HG03045 (cell line): ENCODE measurements around the gene EMD.
A peak's percentile ranks its signal among the peaks of the same experiment; 100 is the strongest.
"Not testable (repeated sequence)": the region's sequence is repeated elsewhere in the genome, so short reads cannot be mapped to it uniquely, and the experiment has no call there.

Experiments
- ATAC-seq: cut with Tn5 transposase; IDR thresholded peaks from one replicate; pipeline ENCODE4 v1.9.1; 2021; ENCODE audit warnings: mild to moderate bottlenecking, moderate library complexity; ENCODE audit not compliant: unreplicated experiment

The EMD gene

DNA sequence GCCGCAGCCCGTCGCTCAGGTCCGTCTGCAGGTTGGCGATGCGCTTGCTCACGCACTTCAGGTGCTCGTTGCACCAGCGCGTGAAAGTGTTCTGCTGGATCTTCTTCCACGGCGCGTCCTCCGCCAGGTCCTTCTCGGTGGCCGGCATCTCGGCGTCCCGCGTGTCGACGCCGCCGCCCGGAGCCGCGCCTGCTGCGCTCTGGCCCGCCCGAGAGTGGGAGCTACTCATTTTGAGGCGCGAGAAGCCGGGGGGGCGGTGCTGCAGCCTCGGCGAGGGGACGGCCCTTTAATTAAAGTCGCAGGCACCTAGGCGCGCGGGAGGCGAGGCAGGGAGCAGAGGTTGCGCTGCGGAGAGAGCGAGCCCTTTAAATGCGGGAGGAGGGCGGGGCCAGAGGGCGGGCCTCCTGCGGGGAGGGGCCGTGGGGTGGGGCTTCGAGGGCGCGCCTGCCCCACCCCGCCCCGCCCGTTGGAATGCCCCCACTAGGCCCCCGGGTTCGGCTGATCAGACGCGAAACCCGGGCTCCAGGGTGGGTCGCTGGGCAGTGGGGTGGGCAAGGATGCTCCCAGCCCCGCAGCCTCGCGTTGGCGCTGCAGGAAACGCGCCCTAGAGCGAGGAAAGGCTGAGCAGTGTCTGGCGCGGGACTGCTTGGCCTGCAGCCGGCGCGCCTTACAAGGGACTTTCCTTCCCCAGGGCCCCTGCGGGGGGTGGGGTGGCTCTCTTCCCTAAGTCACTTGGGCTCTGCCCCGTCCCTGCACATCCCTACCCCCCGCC is 7.9 kb upstream of the EMD start:
- peak; percentile 54 for ATAC-seq

DNA sequence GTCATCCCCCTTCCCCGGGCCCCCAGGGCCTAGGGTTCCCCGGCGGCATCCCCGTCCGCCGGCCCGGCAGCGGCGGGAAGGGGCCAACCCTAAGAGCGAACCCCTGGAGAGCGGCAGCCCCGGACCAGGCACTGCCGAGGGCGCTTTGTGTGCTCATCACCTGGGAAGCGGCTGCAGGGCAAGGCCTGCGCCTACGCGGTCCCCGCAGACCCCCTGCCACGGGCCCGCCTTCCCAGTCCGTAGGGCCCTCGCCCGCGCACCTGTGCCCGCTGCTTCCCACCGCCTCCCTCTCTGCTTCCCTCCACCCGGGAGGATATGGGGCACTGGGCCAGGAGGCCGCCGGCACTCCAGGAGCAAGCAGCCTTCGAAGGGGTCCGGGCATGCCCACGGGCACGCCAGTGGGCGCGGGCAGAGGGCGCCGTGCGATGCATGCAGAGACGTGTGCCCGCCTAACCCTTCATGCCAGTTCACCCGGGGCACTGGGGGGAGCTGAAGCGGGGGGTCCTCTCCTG is 7.2 kb upstream of the EMD start:
- no peak for ATAC-seq

DNA sequence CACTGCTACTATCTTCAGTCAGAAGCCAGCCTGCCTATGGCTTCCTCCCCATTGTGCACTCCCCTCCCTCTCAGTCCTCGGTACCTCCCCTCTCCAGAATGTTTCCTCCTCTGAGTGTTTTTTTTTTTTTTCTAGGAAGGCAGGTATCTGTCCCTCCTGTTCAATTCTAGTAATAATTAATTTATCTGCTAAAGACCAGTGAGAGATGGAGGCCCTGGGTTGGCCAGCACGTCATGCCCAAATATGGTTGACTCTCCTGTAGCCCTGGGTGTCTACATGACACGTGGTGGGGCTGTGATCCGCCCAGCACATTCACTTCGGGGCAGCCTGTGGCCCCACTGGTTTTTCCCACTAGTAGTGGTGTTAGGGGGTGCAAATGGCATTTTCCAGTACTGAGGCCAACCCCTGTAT is 6.5 kb upstream of the EMD start:
- ATAC-seq, result no peak

DNA sequence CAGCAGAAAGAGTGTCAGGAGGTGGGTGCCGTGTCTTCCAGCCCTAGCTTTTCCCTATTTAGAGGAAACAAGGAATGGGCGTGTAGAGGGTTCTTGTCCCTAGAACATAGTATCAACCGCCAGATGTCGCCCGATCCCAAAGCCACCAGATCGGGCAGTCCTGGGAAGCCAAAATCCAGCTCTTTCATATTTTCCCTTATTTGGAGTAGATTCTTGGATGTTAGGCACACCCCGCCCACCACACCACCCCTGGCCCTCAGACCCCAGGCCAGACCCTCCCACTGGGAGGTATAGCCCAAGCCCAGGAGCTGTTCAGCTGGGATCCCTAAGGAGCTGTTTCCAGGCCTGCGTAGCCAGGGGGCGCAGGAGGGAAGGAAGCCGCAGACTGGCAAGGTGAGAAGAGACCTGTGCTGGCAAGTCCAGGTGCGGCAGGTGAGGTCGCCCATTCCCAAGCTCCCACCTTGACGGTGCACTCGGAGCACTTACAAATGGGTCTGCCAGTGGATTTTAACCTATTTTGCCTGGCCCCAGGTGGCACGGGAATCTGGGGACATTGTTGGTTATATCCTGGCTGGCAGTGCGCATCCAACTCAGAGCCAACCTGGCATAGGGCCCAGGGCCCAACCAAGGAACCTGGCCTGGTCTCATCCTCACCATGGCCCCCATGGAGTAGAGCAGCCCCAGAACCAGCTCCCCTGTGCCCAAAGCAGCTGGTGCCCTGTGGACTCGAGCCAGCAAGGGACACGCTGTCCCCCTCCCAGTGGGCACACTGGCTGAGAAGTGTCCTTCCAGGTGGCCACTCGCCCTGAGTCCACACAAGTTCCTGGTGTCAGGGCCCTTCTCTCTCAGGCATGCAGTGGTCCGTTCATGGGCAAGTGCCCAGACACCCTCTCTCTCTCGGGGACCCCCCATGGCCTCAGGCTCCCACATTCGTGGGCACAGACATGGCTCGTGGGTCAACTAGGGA is 5.5 kb upstream of the EMD start:
- no peak for ATAC-seq

DNA sequence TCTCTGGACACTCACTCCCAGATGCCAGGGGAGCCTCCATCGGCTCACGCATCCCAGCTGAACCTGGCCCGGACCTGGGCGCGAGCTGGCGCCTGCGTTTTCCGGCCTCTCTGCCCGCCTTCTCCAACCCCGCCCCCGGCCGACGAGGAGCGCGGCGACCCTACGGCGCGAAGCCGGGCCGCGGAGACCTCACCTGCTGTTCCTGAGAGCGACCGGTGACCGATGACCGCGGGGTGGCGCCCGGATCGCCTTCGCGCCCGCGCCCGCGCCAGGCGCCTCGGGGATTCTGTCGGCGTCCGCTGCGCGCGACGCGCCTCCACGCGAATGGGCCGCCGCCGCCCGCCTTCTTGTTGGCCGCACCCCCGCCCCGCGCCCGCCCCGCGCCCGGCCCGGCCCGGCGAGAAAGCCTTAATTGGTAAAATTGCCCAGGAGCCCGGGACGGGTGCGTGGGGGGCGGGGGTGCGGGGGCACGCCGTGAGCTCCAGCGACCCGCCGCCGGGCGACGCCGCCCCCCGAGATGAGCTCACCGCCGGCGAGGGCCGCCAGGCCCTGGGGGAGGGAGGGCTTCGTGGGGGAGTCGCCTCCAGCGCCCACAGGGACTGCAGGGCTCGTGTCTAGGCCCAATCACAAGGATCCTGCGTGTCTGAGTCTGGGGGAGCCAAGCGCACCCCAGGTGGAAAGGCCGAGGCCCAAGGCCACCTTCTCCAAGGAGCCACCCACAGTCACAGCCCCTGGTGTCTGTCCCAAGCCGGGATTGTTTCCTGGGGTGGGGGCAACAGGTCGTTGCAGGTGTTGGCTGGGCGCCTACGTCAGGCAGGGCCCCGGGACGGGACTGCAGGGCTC is 4.6 kb upstream of the EMD start, which contains the start of gene FLNA:
Gene FLNA (minus strand): TSS at position 322 of the 843 bp plus-strand sequence. CDS start 3,389 bp downstream, outside the sequence.
- ATAC-seq, result no peak

DNA sequence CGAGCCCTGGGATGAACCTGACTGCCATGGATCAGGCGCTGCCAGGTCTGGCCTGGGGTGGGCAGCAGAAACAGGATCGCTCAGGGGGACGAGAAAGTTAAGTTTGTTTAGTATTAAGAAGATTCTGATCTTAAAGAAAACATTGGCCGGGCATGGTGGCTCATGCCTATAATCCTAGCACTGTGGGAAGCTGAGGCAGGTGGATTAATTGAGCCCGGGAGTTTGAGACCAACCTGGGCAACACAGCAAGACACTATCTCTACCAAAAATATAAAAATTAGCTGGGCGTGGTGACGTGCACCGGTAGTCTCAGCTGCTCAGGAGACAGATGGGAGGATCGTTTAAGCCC is 4.0 kb upstream of the EMD start:
- ATAC-seq, result no peak

DNA sequence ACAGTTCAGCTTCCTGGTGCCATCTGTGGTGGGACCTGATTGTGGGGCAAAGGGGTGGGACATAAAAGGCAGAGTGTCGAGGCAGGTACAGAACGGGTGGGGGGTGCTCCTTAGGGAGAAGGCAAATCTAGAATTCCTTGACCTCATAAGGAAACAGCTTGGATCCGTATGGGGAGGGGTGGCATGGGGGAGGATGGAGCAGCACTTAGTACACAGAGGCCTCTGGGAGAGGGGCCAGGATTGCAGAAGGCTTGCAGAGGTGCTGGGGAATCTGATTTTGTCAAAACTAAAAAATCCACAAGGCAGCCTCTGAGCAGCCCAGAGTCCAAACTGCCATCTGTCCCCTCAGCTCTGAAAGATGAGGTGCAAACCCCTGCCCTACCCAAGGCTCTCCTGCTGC is 2.3 kb upstream of the EMD start:
- ATAC-seq, result no peak

DNA sequence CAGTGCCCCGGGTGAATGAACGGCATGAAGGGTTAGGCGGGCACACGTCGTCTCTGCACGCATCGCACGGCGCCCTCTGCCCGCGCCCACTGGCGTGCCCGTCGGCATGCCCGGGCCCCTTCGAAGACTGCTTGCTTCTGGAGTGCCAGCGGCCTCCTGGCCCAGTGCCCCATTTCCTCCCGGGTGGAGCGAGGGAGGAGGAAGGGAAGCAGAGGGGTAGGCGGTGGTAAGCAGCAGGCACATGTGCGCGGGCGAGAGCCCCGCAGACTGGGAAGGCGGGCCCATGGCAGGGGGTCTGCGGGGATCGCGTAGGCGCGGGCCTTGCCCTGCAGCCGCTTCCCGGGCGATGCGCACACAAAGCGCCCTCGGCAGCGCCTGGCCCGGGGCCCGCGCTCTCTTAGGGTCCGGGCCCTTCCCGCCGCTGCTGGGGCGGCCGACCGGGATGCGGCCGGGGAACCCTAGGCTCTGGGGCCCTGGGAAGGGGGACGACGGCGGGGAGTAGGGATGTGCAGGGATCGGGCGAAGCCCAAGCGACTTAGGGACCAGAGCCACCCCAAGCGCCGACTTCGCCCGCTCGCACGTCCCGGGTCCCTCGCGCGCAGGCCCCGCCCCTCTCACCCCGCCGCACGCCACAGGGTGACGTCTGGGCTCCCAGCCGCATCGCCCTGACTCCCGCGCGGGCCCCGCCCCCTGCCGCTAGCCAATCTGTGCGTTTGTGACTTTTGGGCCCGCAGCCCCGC is 866 bp upstream of the EMD start:
- ATAC-seq, result peak; percentile 2

DNA sequence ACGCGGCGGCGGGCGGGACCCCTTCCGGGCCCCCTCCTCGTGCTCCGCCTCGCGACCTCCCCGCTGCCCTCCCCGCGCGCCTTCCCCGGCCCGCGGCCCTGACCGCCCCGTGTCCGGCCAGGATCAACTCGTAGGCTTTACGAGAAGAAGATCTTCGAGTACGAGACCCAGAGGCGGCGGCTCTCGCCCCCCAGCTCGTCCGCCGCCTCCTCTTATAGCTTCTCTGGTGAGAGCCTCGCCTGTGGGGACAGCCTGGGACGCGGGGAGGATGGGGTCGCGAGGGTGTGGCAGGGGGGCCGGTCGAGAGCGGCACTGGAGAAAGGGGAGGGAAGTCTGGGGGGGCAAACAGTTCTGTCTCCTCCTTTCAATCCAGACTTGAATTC is 465 bp downstream of the EMD start:
- no peak for ATAC-seq

DNA sequence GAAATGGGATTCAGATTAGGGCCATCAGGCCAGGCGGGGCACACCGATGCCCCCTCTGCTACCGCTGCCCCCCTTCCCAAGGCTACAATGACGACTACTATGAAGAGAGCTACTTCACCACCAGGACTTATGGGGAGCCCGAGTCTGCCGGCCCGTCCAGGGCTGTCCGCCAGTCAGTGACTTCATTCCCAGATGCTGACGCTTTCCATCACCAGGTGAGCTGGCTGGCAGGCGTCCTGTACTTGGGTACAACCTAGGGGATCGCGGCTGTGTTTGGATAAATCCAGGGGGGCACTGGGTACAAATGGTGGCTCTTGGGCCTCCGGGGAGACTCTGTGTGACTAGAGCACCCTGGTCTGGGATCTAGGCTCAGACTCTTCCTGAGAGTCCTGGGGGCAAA is 1.1 kb downstream of the EMD start:
- ATAC-seq, result no peak

DNA sequence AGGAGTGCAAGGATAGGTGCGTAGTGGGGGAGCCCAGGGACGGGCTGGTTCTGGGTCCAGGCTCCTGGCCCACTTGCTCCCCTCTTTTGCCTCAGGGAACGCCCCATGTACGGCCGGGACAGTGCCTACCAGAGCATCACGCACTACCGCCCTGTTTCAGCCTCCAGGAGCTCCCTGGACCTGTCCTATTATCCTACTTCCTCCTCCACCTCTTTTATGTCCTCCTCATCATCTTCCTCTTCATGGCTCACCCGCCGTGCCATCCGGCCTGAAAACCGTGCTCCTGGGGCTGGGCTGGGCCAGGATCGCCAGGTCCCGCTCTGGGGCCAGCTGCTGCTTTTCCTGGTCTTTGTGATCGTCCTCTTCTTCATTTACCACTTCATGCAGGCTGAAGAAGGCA is 1.7 kb downstream of the EMD start:
- ATAC-seq, result no peak

DNA sequence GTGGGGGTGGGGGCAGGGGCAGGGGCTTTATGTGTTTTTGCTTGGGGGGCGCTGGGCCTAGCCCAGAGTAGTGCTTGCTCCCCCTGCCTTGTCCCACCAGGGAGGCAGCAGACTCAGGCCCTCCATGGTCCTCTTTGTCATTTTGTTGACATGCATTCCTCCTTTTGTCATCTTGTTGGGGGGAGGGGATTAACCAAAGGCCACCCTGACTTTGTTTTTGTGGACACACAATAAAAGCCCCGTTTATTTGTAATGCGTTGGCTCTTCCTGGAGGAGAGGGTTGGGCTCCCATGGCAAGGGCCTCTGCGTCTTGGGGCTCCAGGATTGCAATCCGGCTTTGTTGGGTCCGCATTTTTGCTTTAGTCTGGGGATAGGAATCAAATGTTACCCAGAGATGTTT is 2.2 kb downstream of the EMD start:
- no peak for ATAC-seq

DNA sequence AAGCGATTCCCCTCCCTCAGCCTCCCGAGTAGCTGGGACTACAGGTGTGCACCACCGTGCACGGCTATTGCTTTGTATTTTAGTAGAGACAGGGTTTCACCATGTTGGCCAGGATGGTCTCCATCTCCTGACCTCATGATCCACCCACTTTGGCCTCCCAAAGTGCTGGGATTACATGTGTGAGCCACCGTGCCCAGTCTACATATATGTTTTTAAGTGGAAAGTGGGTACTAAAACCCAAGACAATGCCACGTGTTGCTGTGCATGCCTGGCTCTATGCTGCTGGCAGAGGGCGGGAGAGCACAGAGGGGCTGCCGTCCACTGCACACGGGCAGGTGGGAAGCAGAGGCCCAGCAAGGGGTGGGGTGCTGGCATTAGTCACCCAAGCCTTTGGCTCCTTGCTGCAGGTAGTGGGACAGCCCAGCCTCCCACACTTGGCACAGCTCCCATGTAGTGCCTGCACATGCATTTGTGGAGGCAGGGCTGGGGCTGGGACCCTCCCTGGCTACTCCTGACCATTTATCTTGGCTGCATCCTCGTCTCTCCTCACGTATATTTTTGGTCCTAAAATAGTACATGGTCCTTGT is 3.5 kb downstream of the EMD start:
- ATAC-seq, result no peak

DNA sequence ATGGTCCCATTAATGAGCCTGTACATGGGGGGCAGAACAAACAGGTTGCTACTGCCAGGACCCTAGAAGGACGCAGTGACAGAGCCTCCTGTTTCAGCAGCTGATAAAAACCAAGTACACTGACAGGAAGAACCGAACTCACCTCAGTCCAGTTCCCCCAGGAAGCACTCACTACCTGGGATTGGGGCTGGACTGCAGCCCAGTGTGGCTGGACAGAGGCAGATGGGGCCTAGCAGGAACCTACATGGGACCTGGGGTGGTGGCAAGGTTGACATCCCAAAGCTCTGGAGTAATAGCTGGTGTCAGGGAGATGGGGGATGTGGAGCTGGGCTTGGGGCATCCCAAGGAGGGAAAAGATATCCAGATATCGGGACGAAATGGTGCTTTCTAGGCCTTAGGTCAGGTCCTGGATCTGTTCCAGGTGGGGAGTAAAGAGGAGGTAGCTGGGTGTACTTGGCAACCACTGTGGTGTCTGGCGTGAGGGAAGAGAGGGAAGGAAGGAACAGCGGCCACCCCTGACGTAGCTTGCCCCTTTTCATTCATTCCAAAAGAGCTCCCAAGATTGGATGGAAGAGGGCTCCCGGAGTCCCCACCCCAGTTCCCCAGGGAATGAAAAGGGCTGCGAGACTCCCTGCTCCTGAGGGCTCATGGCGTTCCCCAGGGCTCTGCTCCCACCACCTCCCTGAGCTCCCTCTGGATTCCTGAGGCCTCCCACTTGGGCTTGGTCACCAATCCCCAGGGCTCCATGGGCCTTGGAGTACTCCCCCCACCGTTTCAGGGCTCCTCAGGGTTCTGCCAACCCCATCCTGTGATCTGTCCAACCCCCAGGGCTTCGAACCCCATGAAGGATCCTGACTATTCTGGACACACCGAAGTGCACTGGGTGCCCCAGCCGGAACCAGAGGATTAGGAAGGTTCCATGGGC is 4.5 kb downstream of the EMD start:
- no peak for ATAC-seq

DNA sequence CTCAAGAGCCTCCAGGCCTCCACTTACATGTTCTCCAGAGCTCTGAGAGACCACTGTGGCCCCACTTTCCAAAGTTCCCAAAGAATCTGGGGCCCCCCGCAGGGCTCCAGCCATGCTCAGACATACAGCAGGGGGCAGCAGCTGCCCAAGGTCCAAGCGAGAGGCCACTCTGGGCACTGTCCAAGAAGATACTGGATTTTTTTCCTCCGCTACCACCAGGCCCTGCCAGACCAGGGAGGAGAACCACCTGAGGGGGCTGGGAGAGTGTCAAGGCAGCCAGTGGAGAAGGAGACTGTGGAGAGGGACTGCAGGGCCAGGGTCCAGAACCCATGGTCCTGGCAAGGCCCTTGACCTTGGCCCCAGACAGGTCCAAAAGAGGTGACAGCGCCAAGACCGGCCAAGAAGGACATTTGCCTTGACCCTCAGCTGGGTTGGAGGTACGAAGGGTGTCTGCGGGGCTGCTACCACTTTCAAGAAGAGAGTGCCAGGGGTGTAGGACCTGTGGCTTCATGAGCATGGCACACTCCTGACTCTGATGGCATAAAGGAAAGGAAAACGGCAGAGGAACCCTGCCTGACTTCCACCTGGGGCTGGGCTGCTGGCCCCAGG is 5.3 kb downstream of the EMD start:
- ATAC-seq, result no peak

DNA sequence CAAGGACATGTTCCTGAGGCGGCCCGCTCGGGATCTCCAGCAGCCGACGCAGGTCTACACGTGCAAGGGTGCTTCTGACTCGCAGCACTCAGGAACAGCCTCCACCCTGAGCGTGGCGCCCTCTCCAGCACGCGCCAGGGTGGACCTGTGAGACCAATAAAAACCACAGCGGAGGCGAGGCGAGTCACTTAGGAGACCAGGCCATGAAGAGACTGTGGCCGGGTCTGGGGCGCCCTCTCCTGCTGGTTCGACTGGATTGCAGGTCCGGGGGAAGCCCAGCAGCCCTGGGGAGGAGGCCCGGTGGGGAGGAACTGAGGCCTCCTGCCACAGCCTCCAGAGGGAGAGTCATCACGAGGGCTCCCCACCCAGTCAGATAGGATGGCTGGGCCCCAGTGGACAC is 9.0 kb downstream of the EMD start:
- ATAC-seq, result not testable (repeated sequence)

DNA sequence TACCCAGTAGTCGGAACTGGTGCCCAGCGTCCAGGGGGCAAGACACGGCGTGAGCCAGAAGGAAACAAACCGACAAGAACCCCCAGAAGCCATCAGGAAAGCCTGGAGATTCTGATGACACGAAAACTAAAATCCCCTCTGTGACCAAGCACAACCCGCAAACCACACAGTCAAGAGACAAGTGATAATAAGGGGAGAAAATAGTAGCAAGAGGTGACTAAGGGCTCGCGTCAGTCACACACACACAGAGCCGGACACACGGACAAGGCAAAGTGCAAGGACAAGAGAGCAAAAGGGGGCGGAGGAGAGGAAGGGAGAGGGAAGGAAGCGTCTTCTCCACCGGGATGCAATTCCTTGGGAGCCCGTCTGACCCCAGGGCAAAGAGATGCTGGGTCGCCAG is 9.6 kb downstream of the EMD start:
- not testable (repeated sequence) for ATAC-seq
